Keratinocyte (primary cell): ENCODE data around the gene MTR. TPM values are rescaled to one million over a fixed set of nuclear protein-coding genes. Genes with fewer than 3 reads are reported as not detected.
"Not testable (repeated sequence)": the region's sequence is repeated elsewhere in the genome, so short reads cannot be mapped to it uniquely, and the experiment has no call there.

Experiments
- DNase-seq: peaks from one replicate; pipeline ENCODE4 v3.0.0-alpha.2; 2011; ENCODE audit warnings: low read depth, missing footprints, low spot score
- FAIRE-seq: peaks from 2 replicates; lab custom pipeline; 2011; peaks lifted over from hg19 to GRCh38; lab: Jason Lieb, UNC
- H2AFZ ChIP-seq: 2 replicates; pipeline ENCODE4 v1.6.0; 2012; ENCODE audit warnings: low read length, control low read depth, inconsistent platforms; ENCODE audit not compliant: control insufficient read depth
- H3K27ac ChIP-seq: 2 replicates; pipeline ENCODE4 v1.5.1; 2011; ENCODE audit warnings: low read length; ENCODE audit not compliant: control insufficient read depth, insufficient read depth
- H3K27me3 ChIP-seq: 3 replicates; pipeline ENCODE4 v1.6.0; 2011; ENCODE audit warnings: low read length; ENCODE audit not compliant: control insufficient read depth, insufficient read depth; ENCODE audit errors: extremely low read depth
- H3K36me3 ChIP-seq, 2 experiments: 2 replicates in 1 of 2; 3 replicates in 1 of 2; pipeline ENCODE4 v1.5.1; 2011; ENCODE audit warnings: low read length in 2 of 2, mild to moderate bottlenecking in 1 of 2; ENCODE audit not compliant: control insufficient read depth in 2 of 2, insufficient read depth in 2 of 2; ENCODE audit errors: extremely low read depth in 1 of 2
- H3K4me1 ChIP-seq: 3 replicates; pipeline ENCODE4 v1.5.1; 2011; ENCODE audit warnings: low read length; ENCODE audit not compliant: control insufficient read depth, insufficient read depth; ENCODE audit errors: extremely low read depth
- H3K4me2 ChIP-seq: 3 replicates; pipeline ENCODE4 v1.6.0; 2011; ENCODE audit warnings: low read depth, low read length; ENCODE audit not compliant: control insufficient read depth, insufficient read depth; ENCODE audit errors: extremely low read depth
- H3K4me3 ChIP-seq, 3 experiments: fragments of 200-600 bp in 1 of 3; sonication (generic) in 1 of 3; 2 replicates in 2 of 3; 3 replicates in 1 of 3; pipeline ENCODE4 v1.5.1; 2011 to 2016; ENCODE audit warnings: low read length in 3 of 3, mild to moderate bottlenecking in 3 of 3, control low read depth in 2 of 3, inconsistent platforms in 1 of 3, low read depth in 1 of 3, mixed read lengths in 1 of 3, mixed run types in 1 of 3, moderate library complexity in 1 of 3; ENCODE audit not compliant: control insufficient read depth in 2 of 3, insufficient read depth in 2 of 3; ENCODE audit errors: extremely low read depth in 1 of 3
- H3K79me2 ChIP-seq: 2 replicates; pipeline ENCODE4 v1.6.0; 2012; ENCODE audit warnings: low read length; ENCODE audit not compliant: control insufficient read depth, insufficient read depth
- H3K9ac ChIP-seq: 3 replicates; pipeline ENCODE4 v1.6.0; 2011; ENCODE audit warnings: low read length; ENCODE audit not compliant: control insufficient read depth, insufficient read depth; ENCODE audit errors: extremely low read depth
- H3K9me1 ChIP-seq: 3 replicates; pipeline ENCODE4 v1.6.0; 2011; ENCODE audit warnings: low read length; ENCODE audit not compliant: control insufficient read depth, insufficient read depth; ENCODE audit errors: extremely low read depth
- H3K9me3 ChIP-seq: 2 replicates; pipeline ENCODE4 v1.5.1; 2012; ENCODE audit warnings: low read depth, low read length; ENCODE audit not compliant: control insufficient read depth
- H4K20me1 ChIP-seq: 3 replicates; pipeline ENCODE4 v1.6.0; 2011; ENCODE audit warnings: low read length; ENCODE audit not compliant: control insufficient read depth, insufficient read depth; ENCODE audit errors: extremely low read depth
- EZH2 ChIP-seq: IDR thresholded peaks from one replicate; pipeline ENCODE4 v1.6.1; 2012; ENCODE audit warnings: inconsistent platforms, mild to moderate bottlenecking, low read length, moderate library complexity
- dilution Hi-C: fragments of 300-500 bp; cut with MboI; formaldehyde crosslinking; loops from one replicate; pipeline ENCODE4 v1.7.0; 2020; ENCODE audit warnings: low sequenced_read_pairs; ENCODE audit not compliant: extremely low pct_ligation_motif_present
- polyA plus RNA-seq, 5 experiments: library from polyadenylated mRNA; depleted of rRNA in 3 of 5; stranded (reverse) in 3 of 5; stranded (forward) in 1 of 5; unstranded in 1 of 5; fragments of >200 nt; gene quantifications; 1 replicate in 1 of 5; 2 replicates in 3 of 5; 3 replicates in 1 of 5; pipeline versions ENCODE4 v1.2.1 to v1.2.3, GENCODE V29; 2011 to 2012; ENCODE audit warnings: missing spikeins in 2 of 5, low read depth in 1 of 5, low replicate concordance in 1 of 5
- TF ChIP-seq, protein P1 (sequence below), 3 experiments: IDR thresholded peaks in 1 of 3; conservative IDR thresholded peaks in 1 of 3; optimal IDR thresholded peaks in 1 of 3; 2 replicates in 2 of 3; 3 replicates in 1 of 3; pipeline versions ENCODE3 to v1.5.1; 2011; ENCODE audit warnings: low read length in 3 of 3, mild to moderate bottlenecking in 3 of 3, moderate library complexity in 2 of 3, control low read depth in 1 of 3, inconsistent platforms in 1 of 3; ENCODE audit not compliant: insufficient read depth in 2 of 3; ENCODE audit errors: extremely low read depth in 1 of 3

MTR gene
- polyA plus RNA-seq, 1 donor (not counting 4 experiments of a cell fraction or from before 2014, with no cell fraction given) = 14.3 TPM

DNA sequence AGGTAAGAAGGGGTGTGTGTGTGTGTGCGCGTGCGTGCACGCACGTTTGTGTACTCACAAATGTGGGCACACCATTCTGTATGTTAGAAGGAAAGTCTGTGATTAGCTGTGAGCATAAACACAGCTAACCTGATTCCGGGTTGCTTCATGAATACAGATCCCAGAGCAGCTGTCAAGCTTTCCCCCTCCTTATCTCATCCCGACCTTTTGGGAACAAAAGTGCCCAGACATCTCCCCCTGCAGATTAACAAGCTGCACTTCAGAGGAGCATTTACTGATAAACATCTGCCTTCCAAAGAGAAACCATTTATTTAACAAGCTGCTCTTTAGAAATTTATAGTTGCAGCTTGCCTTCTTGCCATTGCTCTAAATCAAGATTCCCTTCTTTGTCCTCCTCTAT, 112.1 kb downstream of the MTR start:
- no peak for FAIRE-seq
- no peak overlapping the region for H3K27ac ChIP-seq

DNA sequence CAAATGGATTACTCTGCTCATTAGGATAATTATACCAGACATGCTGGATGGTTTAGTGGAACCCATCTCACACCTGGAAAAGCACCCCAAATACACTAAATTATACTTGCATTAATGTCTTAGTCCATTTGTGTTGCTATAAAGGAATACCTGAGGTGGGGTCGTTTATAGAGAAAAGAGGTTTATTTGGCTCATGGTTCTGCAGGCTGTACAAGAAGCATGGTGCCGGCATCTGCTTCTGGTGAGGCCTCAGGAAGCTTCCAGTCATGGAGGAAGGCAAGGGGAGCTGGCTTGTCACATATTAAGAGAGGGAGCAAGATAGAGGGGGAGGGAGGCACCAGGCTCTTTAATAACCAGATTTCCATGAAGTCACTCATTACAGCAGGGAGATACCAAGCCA, 113.6 kb downstream of the MTR start:
- Histone ChIP-seq H2AFZ (no peak overlapping the region), H3K4me3 (no peak overlapping the region), H3K4me2 (no peak overlapping the region), H3K27ac (no peak overlapping the region), H3K9me3 (no peaks in the 10 kb centered on the region), H3K36me3 (no peaks in the 10 kb centered on the region), H4K20me1 (no peaks in the 10 kb centered on the region), H3K79me2 (no peaks in the 10 kb centered on the region), H3K9ac (no peak overlapping the region), H3K27me3 (no peaks in the 10 kb centered on the region), H3K4me1 (peaks cover 7% of the 10 kb centered on the region), H3K9me1 (no peaks in the 10 kb centered on the region)
- TF ChIP-seq EZH2 = no peak
- TF ChIP-seq, protein P1, sequence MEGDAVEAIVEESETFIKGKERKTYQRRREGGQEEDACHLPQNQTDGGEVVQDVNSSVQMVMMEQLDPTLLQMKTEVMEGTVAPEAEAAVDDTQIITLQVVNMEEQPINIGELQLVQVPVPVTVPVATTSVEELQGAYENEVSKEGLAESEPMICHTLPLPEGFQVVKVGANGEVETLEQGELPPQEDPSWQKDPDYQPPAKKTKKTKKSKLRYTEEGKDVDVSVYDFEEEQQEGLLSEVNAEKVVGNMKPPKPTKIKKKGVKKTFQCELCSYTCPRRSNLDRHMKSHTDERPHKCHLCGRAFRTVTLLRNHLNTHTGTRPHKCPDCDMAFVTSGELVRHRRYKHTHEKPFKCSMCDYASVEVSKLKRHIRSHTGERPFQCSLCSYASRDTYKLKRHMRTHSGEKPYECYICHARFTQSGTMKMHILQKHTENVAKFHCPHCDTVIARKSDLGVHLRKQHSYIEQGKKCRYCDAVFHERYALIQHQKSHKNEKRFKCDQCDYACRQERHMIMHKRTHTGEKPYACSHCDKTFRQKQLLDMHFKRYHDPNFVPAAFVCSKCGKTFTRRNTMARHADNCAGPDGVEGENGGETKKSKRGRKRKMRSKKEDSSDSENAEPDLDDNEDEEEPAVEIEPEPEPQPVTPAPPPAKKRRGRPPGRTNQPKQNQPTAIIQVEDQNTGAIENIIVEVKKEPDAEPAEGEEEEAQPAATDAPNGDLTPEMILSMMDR (optimal IDR thresholded peaks at IDR 0.05 in 1 of 3, IDR thresholded peaks at IDR 0.05 in 1 of 3, conservative IDR thresholded peaks at IDR 0.05 in 1 of 3; ENCODE audit: extremely low read depth in 1 of 3, insufficient read depth in 2 of 3, low read length in 3 of 3) = no peak
- no peak for FAIRE-seq
- no peak for DNase-seq
- dilution Hi-C loops = no loop called here

More for the DNA sequence above, 112.1 kb downstream of the MTR start:
- DNase-seq = no peak
- no peaks in the 10 kb centered on the region for H3K36me3 ChIP-seq
- H3K4me2 ChIP-seq = no peak overlapping the region
- TF ChIP-seq, protein P1 (optimal IDR thresholded peaks at IDR 0.05 in 1 of 3, IDR thresholded peaks at IDR 0.05 in 1 of 3, conservative IDR thresholded peaks at IDR 0.05 in 1 of 3; ENCODE audit: extremely low read depth in 1 of 3, insufficient read depth in 2 of 3, low read length in 3 of 3) = no peak
- TF ChIP-seq EZH2 = no peak
- no peak overlapping the region for H3K4me3 ChIP-seq
- no peaks in the 10 kb centered on the region for H3K27me3 ChIP-seq
- H3K9me3 ChIP-seq = no peaks in the 10 kb centered on the region
- peaks cover 5% of the 10 kb centered on the region for H3K4me1 ChIP-seq
- no peaks in the 10 kb centered on the region for H3K9me1 ChIP-seq
- H3K79me2 ChIP-seq = no peaks in the 10 kb centered on the region
- H4K20me1 ChIP-seq = no peaks in the 10 kb centered on the region
- H3K9ac ChIP-seq = no peak overlapping the region
- H2AFZ ChIP-seq = no peak overlapping the region
- dilution Hi-C loops = no loop called here

DNA sequence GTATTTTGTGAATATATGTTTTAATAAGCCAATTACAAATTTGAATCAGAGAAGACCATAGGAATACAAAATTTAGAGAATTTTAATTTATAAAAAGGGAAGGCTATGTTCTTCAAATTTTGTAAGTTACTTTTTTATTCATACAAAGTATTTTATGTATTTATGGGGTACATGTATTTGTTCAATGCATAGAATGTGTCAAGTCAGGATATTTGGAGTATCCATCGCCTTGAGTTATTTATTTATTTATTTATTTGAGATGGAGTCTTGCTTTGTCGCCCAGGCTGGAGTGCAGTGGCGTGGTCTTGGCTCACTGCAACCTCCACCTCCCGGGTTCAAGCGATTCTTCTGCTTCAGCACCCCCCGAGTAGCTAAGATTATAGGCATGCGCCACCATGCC, 116.0 kb downstream of the MTR start:
- H2AFZ ChIP-seq, H3K4me1 ChIP-seq, H3K4me2 ChIP-seq, FAIRE-seq, DNase-seq, H3K27me3 ChIP-seq, H4K20me1 ChIP-seq, H3K9me1 ChIP-seq, dilution Hi-C loops, H3K79me2 ChIP-seq, H3K27ac ChIP-seq, H3K9me3 ChIP-seq, H3K36me3 ChIP-seq, H3K9ac ChIP-seq, H3K4me3 ChIP-seq: not testable (repeated sequence)
